ENCODE results near the gene PHACTR4.
"Not testable (repeated sequence)": the region's sequence is repeated elsewhere in the genome, so short reads cannot be mapped to it uniquely, and the experiment has no call there.

The PHACTR4 gene

DNA sequence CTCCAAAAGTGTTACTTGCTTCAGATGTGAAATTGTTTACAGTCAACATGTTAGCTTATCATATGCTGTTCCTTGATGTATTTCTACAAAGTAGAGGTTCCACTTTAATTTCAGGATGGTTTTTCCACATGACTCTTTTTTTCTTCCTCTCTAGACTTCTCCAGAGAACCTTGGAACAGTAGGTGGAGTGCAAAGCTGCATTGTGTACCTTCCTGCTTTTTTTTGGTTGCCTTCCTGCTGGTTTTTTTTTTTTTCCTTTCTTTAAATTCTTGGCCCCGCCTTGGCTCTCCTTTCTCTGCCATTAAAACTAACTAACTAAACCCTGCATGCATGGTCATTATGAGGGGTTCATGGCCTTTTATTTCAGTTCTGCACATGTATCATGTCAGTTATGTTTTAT, 88.1 kb downstream of the PHACTR4 start:
- in situ Hi-C loops (cut with HindIII; ENCODE audit: low sequenced_read_pairs), result no loop called here
- TF ChIP-seq, protein P1, sequence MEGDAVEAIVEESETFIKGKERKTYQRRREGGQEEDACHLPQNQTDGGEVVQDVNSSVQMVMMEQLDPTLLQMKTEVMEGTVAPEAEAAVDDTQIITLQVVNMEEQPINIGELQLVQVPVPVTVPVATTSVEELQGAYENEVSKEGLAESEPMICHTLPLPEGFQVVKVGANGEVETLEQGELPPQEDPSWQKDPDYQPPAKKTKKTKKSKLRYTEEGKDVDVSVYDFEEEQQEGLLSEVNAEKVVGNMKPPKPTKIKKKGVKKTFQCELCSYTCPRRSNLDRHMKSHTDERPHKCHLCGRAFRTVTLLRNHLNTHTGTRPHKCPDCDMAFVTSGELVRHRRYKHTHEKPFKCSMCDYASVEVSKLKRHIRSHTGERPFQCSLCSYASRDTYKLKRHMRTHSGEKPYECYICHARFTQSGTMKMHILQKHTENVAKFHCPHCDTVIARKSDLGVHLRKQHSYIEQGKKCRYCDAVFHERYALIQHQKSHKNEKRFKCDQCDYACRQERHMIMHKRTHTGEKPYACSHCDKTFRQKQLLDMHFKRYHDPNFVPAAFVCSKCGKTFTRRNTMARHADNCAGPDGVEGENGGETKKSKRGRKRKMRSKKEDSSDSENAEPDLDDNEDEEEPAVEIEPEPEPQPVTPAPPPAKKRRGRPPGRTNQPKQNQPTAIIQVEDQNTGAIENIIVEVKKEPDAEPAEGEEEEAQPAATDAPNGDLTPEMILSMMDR (IDR thresholded peaks at IDR 0.05; ENCODE audit: low read depth, low read length, missing control alignments), result no peak
- no peak for DNase-seq (ENCODE audit: low read depth)
- no peak overlapping the region for H3K4me3 ChIP-seq (ENCODE audit: low read depth, low read length)

DNA sequence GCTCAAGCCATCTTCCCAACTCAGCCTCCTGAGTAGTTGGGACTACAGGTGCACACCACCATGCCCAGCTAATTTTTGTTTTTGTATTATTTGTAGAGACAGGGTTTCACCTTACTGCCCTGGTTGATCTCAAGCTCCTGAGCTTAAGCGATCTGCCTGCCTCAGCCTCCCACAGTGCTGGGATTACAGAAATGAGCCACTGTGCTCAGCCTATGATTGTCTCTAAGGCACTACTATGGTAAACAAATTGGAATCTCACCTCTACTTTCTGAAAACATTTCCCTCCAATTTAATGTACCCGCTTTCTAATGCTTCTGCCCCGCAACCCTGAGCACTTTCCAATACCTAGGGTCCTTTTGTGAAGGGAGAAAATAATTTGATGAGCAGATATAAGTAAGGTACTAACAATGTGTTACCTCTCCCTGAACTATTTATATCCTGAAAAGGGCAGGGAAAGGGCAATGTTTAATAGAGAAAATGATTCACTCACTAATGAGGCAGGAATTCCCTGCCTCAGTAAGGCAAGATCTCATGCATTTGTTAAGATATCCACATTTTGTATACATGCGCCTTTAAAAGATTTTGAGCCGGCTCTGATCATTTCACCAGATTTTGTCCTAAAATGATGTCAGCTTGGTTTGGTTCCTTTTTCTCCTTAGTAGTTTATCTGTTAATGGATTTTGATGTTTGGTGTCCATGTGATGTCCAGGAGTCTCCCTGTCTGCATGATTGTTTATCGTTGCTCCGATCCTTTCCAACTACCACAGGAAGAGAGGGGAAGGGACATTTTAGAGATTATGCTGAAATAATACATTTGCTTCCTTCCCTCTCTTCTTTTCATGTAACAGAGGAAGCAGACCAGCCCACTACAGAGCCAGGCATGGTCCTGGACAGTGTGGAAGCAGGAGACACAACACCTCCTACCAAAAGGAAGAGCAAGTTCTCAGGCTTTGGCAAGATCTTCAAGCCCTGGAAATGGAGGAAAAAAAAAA, 89.0 kb downstream of the PHACTR4 start:
- TF ChIP-seq, protein P1 (IDR thresholded peaks at IDR 0.05; ENCODE audit: low read depth, low read length, missing control alignments), result no peak
- no peak overlapping the region for H3K4me3 ChIP-seq (ENCODE audit: low read depth, low read length)
- DNase-seq (ENCODE audit: low read depth), result no peak
- in situ Hi-C loops (cut with HindIII; ENCODE audit: low sequenced_read_pairs), result no loop called here

GRCh38 chr1:28466226-28466778, 96.8 kb downstream of the PHACTR4 start:
- no peak overlapping the region for H3K4me3 ChIP-seq (ENCODE audit: low read depth, low read length)
- DNase-seq (ENCODE audit: low read depth), result no peak
- in situ Hi-C loops (cut with HindIII; ENCODE audit: low sequenced_read_pairs), result no loop called here
- TF ChIP-seq, protein P1 (IDR thresholded peaks at IDR 0.05; ENCODE audit: low read depth, low read length, missing control alignments), result no peak

- in situ Hi-C loops (cut with HindIII; ENCODE audit: low sequenced_read_pairs), result no loop called here
- TF ChIP-seq, protein P1 (IDR thresholded peaks at IDR 0.05; ENCODE audit: low read depth, low read length, missing control alignments), result no peak
- no peak for DNase-seq (ENCODE audit: low read depth)
- no peak overlapping the region for H3K4me3 ChIP-seq (ENCODE audit: low read depth, low read length)
Measured at GRCh38 chr1:28470146-28470545, 100.6 kb downstream of the PHACTR4 start.

DNA sequence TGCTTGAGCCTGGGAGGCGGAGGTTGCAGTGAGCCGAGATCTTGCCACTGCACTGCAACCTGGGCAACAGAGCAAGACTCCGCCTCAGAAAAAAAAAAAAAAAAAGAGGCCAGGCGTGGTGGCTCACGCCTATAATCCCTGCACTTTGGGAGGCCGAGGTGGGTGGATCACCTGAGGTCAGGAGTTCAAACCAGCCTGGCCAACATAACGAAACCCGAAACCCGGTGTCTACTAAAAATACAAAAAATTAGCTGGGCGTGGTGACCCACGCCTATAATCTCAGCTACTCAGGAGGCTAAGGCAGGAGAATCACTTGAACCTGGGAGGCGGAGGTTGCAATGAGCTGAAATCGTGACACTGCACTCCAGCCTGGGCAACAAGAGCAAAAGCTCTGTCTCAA, 110.0 kb downstream of the PHACTR4 start:
- in situ Hi-C loops (cut with HindIII; ENCODE audit: low sequenced_read_pairs); H3K4me3 ChIP-seq (ENCODE audit: low read depth, low read length); DNase-seq (ENCODE audit: low read depth): not testable (repeated sequence)

- H3K4me3 ChIP-seq (ENCODE audit: low read depth, low read length), result no peak overlapping the region
- TF ChIP-seq, protein P1 (IDR thresholded peaks at IDR 0.05; ENCODE audit: low read depth, low read length, missing control alignments), result no peak
- no peak for DNase-seq (ENCODE audit: low read depth)
- in situ Hi-C loops (cut with HindIII; ENCODE audit: low sequenced_read_pairs), result no loop called here
Measured at GRCh38 chr1:28480308-28480707, 110.8 kb downstream of the PHACTR4 start.

- in situ Hi-C loops (cut with HindIII; ENCODE audit: low sequenced_read_pairs), result no loop called here
- no peak overlapping the region for H3K4me3 ChIP-seq (ENCODE audit: low read depth, low read length)
- no peak for DNase-seq (ENCODE audit: low read depth)
- TF ChIP-seq, protein P1 (IDR thresholded peaks at IDR 0.05; ENCODE audit: low read depth, low read length, missing control alignments), result no peak
Measured at GRCh38 chr1:28482138-28482537, 112.6 kb downstream of the PHACTR4 start.
